Measurements from ENCODE around the gene IFT122. TPM values are rescaled to one million over a fixed set of nuclear protein-coding genes. Genes with fewer than 3 reads are reported as not detected.
A peak's percentile ranks its signal among the peaks of the same experiment; 100 is the strongest.
"Not testable (repeated sequence)": the region's sequence is repeated elsewhere in the genome, so short reads cannot be mapped to it uniquely, and the experiment has no call there.

The IFT122 gene
- total and polyA plus RNA-seq, 3 experiments from 2014 or later, result 4.3 to 16.5 (median 16.4) TPM

- peaks cover 13 to 22% (median 16%) of the 10 kb centered on the region in 3 donors for H3K4me1 Mint-ChIP-seq
- no peaks in the 10 kb centered on the region for H3K4me1 ChIP-seq (ENCODE audit: insufficient read depth, low read length)
- no peak overlapping the region for H3K4me3 ChIP-seq (ENCODE audit: low read length)
- no peak overlapping the region for H3K4me3 Mint-ChIP-seq
- H3K9me3 ChIP-seq (ENCODE audit: low read length), result no peaks in the 10 kb centered on the region
- H3K27ac Mint-ChIP-seq, result peak overlapping the region in 2 of 8 donors; percentile 50 to 56
- H3K27me3 Mint-ChIP-seq, result no peaks in the 10 kb centered on the region
- no peak overlapping the region for H3K27ac ChIP-seq (ENCODE audit: low read depth, low read length)
- ChIA-PET CTCF (interaction anchor here (1.5 kb wide), 1 partner anchor 12 kb away, joined by 5 read pairs; no protein-coding TSS in a partner anchor), POLR2A (no interaction called here)
- H3K36me3 ChIP-seq (ENCODE audit: insufficient read depth, low read length), result no peaks in the 10 kb centered on the region
- H3K9me3 Mint-ChIP-seq, result no peaks in the 10 kb centered on the region
- peaks cover 0 to 14% (median 4%) of the 10 kb centered on the region in 3 donors for H3K36me3 Mint-ChIP-seq
- H3K27me3 ChIP-seq (ENCODE audit: insufficient read depth, low read length, poor library complexity, severe bottlenecking), result no peaks in the 10 kb centered on the region
- no peak for DNase-seq
Measured at GRCh38 chr3:129514110-129514509, 74.1 kb downstream of the IFT122 start.

- H3K4me1 Mint-ChIP-seq, result peaks cover 13 to 22% (median 16%) of the 10 kb centered on the region in 3 donors
- no peak for DNase-seq
- H3K9me3 Mint-ChIP-seq, result no peaks in the 10 kb centered on the region
- ChIA-PET CTCF (interaction anchor here (1.5 kb wide), 1 partner anchor 11 kb away, joined by 5 read pairs; no protein-coding TSS in a partner anchor), POLR2A (no interaction called here)
- peak overlapping the region in 2 of 8 donors; percentile 39 to 43 for H3K27ac Mint-ChIP-seq
- Histone ChIP-seq H3K27ac (ENCODE audit: low read depth, low read length) (no peak overlapping the region), H3K4me1 (ENCODE audit: insufficient read depth, low read length) (no peaks in the 10 kb centered on the region), H3K4me3 (ENCODE audit: low read length) (no peak overlapping the region), H3K27me3 (ENCODE audit: insufficient read depth, low read length, poor library complexity, severe bottlenecking) (no peaks in the 10 kb centered on the region), H3K9me3 (ENCODE audit: low read length) (no peaks in the 10 kb centered on the region), H3K36me3 (ENCODE audit: insufficient read depth, low read length) (no peaks in the 10 kb centered on the region)
- H3K27me3 Mint-ChIP-seq, result no peaks in the 10 kb centered on the region
- H3K4me3 Mint-ChIP-seq, result no peak overlapping the region
- H3K36me3 Mint-ChIP-seq, result peaks cover 0 to 13% (median 4%) of the 10 kb centered on the region in 3 donors
Measured at GRCh38 chr3:129514563-129514962, 74.5 kb downstream of the IFT122 start.

GRCh38 chr3:129515108-129515820 lies 75.2 kb downstream of the IFT122 start:
- H3K9me3 ChIP-seq (ENCODE audit: low read length); DNase-seq; H3K4me3 ChIP-seq (ENCODE audit: low read length); H3K9me3 Mint-ChIP-seq; H3K27me3 Mint-ChIP-seq; H3K4me3 Mint-ChIP-seq; H3K27ac ChIP-seq (ENCODE audit: low read depth, low read length); H3K27me3 ChIP-seq (ENCODE audit: insufficient read depth, low read length, poor library complexity, severe bottlenecking); CTCF ChIA-PET; H3K36me3 ChIP-seq (ENCODE audit: insufficient read depth, low read length); H3K4me1 ChIP-seq (ENCODE audit: insufficient read depth, low read length): not testable (repeated sequence)
- Mint-ChIP-seq H3K27ac (peak overlapping the region in 1 of 8 donors; percentile 39), H3K4me1 (peaks cover 13 to 22% (median 16%) of the 10 kb centered on the region in 3 donors), H3K36me3 (peaks cover 0 to 17% (median 6%) of the 10 kb centered on the region in 3 donors)
- POLR2A ChIA-PET, result interaction anchor here (0.6 kb wide), 1 partner anchor 86 kb away, joined by 3 read pairs; no protein-coding TSS in a partner anchor

- POLR2A ChIA-PET, result interaction anchor here (0.6 kb wide), 1 partner anchor 86 kb away, joined by 3 read pairs; no protein-coding TSS in a partner anchor
- H3K4me3 Mint-ChIP-seq; H3K9me3 Mint-ChIP-seq; H3K27me3 Mint-ChIP-seq; CTCF ChIA-PET; H3K4me3 ChIP-seq (ENCODE audit: low read length); H3K4me1 ChIP-seq (ENCODE audit: insufficient read depth, low read length); H3K27me3 ChIP-seq (ENCODE audit: insufficient read depth, low read length, poor library complexity, severe bottlenecking); H3K9me3 ChIP-seq (ENCODE audit: low read length); DNase-seq; H3K36me3 ChIP-seq (ENCODE audit: insufficient read depth, low read length); H3K27ac ChIP-seq (ENCODE audit: low read depth, low read length): not testable (repeated sequence)
- peaks cover 0 to 17% (median 6%) of the 10 kb centered on the region in 3 donors for H3K36me3 Mint-ChIP-seq
- peaks cover 8 to 17% (median 12%) of the 10 kb centered on the region in 3 donors for H3K4me1 Mint-ChIP-seq
- peak overlapping the region in 2 of 8 donors; percentile 16 to 84 for H3K27ac Mint-ChIP-seq
Measured at GRCh38 chr3:129515821-129516432, 75.9 kb downstream of the IFT122 start.

GRCh38 chr3:129517516-129517915 lies 77.5 kb downstream of the IFT122 start:
- Histone ChIP-seq H3K36me3 (ENCODE audit: insufficient read depth, low read length) (no peaks in the 10 kb centered on the region), H3K4me1 (ENCODE audit: insufficient read depth, low read length) (no peaks in the 10 kb centered on the region), H3K4me3 (ENCODE audit: low read length) (no peak overlapping the region), H3K9me3 (ENCODE audit: low read length) (no peaks in the 10 kb centered on the region), H3K27ac (ENCODE audit: low read depth, low read length) (no peak overlapping the region), H3K27me3 (ENCODE audit: insufficient read depth, low read length, poor library complexity, severe bottlenecking) (no peaks in the 10 kb centered on the region)
- H3K27ac Mint-ChIP-seq, result peak overlapping the region in 1 of 8 donors; percentile 56
- H3K4me1 Mint-ChIP-seq, result peaks cover 0 to 5% (median 0%) of the 10 kb centered on the region in 3 donors
- POLR2A ChIA-PET, result no interaction called here
- CTCF ChIA-PET, result no interaction called here
- peaks cover 0 to 9% (median 6%) of the 10 kb centered on the region in 3 donors for H3K36me3 Mint-ChIP-seq
- H3K27me3 Mint-ChIP-seq, result peaks cover 0 to 2% of the 10 kb centered on the region in 2 donors
- DNase-seq, result no peak
- H3K9me3 Mint-ChIP-seq, result no peaks in the 10 kb centered on the region
- peak overlapping the region in 1 of 7 donors; percentile 72 for H3K4me3 Mint-ChIP-seq

- no peak for DNase-seq
- H3K27ac Mint-ChIP-seq, result peak overlapping the region in 2 of 8 donors; percentile 19 to 36
- peaks cover 0 to 2% of the 10 kb centered on the region in 2 donors for H3K27me3 Mint-ChIP-seq
- peaks cover 0 to 5% (median 0%) of the 10 kb centered on the region in 3 donors for H3K4me1 Mint-ChIP-seq
- H3K36me3 Mint-ChIP-seq, result peaks cover 0 to 6% (median 6%) of the 10 kb centered on the region in 3 donors
- H3K9me3 ChIP-seq (ENCODE audit: low read length), result no peaks in the 10 kb centered on the region
- no peaks in the 10 kb centered on the region for H3K36me3 ChIP-seq (ENCODE audit: insufficient read depth, low read length)
- no peaks in the 10 kb centered on the region for H3K4me1 ChIP-seq (ENCODE audit: insufficient read depth, low read length)
- no peak overlapping the region for H3K27ac ChIP-seq (ENCODE audit: low read depth, low read length)
- H3K27me3 ChIP-seq (ENCODE audit: insufficient read depth, low read length, poor library complexity, severe bottlenecking), result no peaks in the 10 kb centered on the region
- CTCF ChIA-PET, result no interaction called here
- POLR2A ChIA-PET, result interaction anchor here (0.6 kb wide), 1 partner anchor 890 kb away, joined by 4 read pairs; no protein-coding TSS in a partner anchor
- no peak overlapping the region for H3K4me3 Mint-ChIP-seq
- no peaks in the 10 kb centered on the region for H3K9me3 Mint-ChIP-seq
- H3K4me3 ChIP-seq (ENCODE audit: low read length), result no peak overlapping the region
Measured at GRCh38 chr3:129518038-129518561, 78.1 kb downstream of the IFT122 start.

- Mint-ChIP-seq H3K4me1 (peaks cover 0 to 5% (median 0%) of the 10 kb centered on the region in 3 donors), H3K4me3 (no peak overlapping the region), H3K27ac (peak overlapping the region in 2 of 8 donors; percentile 19 to 36), H3K27me3 (peaks cover 0 to 2% of the 10 kb centered on the region in 2 donors), H3K36me3 (peaks cover 0 to 6% (median 6%) of the 10 kb centered on the region in 3 donors), H3K9me3 (no peaks in the 10 kb centered on the region)
- POLR2A ChIA-PET, result interaction anchor here (0.6 kb wide), 1 partner anchor 891 kb away, joined by 4 read pairs; no protein-coding TSS in a partner anchor
- no peak for DNase-seq
- Histone ChIP-seq H3K27ac (ENCODE audit: low read depth, low read length) (no peak overlapping the region), H3K9me3 (ENCODE audit: low read length) (no peaks in the 10 kb centered on the region), H3K4me1 (ENCODE audit: insufficient read depth, low read length) (no peaks in the 10 kb centered on the region), H3K4me3 (ENCODE audit: low read length) (no peak overlapping the region), H3K36me3 (ENCODE audit: insufficient read depth, low read length) (no peaks in the 10 kb centered on the region), H3K27me3 (ENCODE audit: insufficient read depth, low read length, poor library complexity, severe bottlenecking) (no peaks in the 10 kb centered on the region)
- CTCF ChIA-PET, result no interaction called here
Measured at GRCh38 chr3:129518581-129518980, 78.6 kb downstream of the IFT122 start.

- Histone ChIP-seq H3K9me3 (ENCODE audit: low read length) (no peaks in the 10 kb centered on the region), H3K4me3 (ENCODE audit: low read length) (no peak overlapping the region), H3K4me1 (ENCODE audit: insufficient read depth, low read length) (no peaks in the 10 kb centered on the region), H3K27me3 (ENCODE audit: insufficient read depth, low read length, poor library complexity, severe bottlenecking) (no peaks in the 10 kb centered on the region), H3K36me3 (ENCODE audit: insufficient read depth, low read length) (no peaks in the 10 kb centered on the region), H3K27ac (ENCODE audit: low read depth, low read length) (no peak overlapping the region)
- no peak overlapping the region for H3K4me3 Mint-ChIP-seq
- H3K9me3 Mint-ChIP-seq, result no peaks in the 10 kb centered on the region
- peaks cover 0 to 2% of the 10 kb centered on the region in 2 donors for H3K27me3 Mint-ChIP-seq
- H3K27ac Mint-ChIP-seq, result peak overlapping the region in 1 of 8 donors; percentile 69
- peaks cover 0 to 6% (median 6%) of the 10 kb centered on the region in 3 donors for H3K36me3 Mint-ChIP-seq
- ChIA-PET CTCF (no interaction called here), POLR2A (no interaction called here)
- no peak for DNase-seq
- peaks cover 0 to 5% (median 0%) of the 10 kb centered on the region in 3 donors for H3K4me1 Mint-ChIP-seq
Measured at GRCh38 chr3:129519449-129519848, 79.4 kb downstream of the IFT122 start.
